Subcutaneous adipose tissue (tissue), 4 donors: ENCODE measurements around the gene RFX1. TPM values are rescaled to one million over a fixed set of nuclear protein-coding genes. Genes with fewer than 3 reads are reported as not detected.

Experiments used
- CTCF ChIP-seq: fragments of 450-650 bp; IDR thresholded peaks from one replicate; pipeline ENCODE4 v1.5.1; 2016; ENCODE audit warnings: low read depth, mild to moderate bottlenecking, control low read depth, antibody characterized with exemption, moderate library complexity
- total RNA-seq, 4 donors: library from RNA; depleted of rRNA; stranded (reverse); fragments of >200 nt; gene quantifications; one replicate each; pipeline ENCODE4 v1.1.0, GENCODE V29; 2016

Gene RFX1
- total RNA-seq, 4 donors from 2014 or later, result 2.2 to 4.1 (median 2.2) TPM

GRCh38 chr19:13958043-13958442 lies 48.1 kb downstream of the RFX1 start:
- no peak for TF ChIP-seq CTCF

GRCh38 chr19:13957051-13957450 lies 49.1 kb downstream of the RFX1 start:
- TF ChIP-seq CTCF, result no peak

GRCh38 chr19:13956365-13956744 lies 49.8 kb downstream of the RFX1 start:
- TF ChIP-seq CTCF, result no peak

GRCh38 chr19:13955662-13956364 lies 50.3 kb downstream of the RFX1 start:
- TF ChIP-seq CTCF, result no peak

- TF ChIP-seq CTCF, result no peak
Measured at GRCh38 chr19:13954185-13954584, 51.9 kb downstream of the RFX1 start.

- no peak for TF ChIP-seq CTCF
Measured at GRCh38 chr19:13952931-13953531, 53.1 kb downstream of the RFX1 start.

GRCh38 chr19:13952154-13952930 lies 53.8 kb downstream of the RFX1 start, which contains the start of gene DCAF15:
DCAF15 (plus strand) TSS chr19:13952509; CDS start chr19:13952513, 4 bp downstream.
- no peak for TF ChIP-seq CTCF
